GM21528 (cell line): Measurements from ENCODE around the gene FBXO4.
A peak's percentile ranks its signal among the peaks of the same experiment; 100 is the strongest.

ENCODE experiments used
- ATAC-seq: cut with Tn5 transposase; IDR thresholded peaks from one replicate; pipeline ENCODE4 v1.9.1; 2021; ENCODE audit warnings: mild to moderate bottlenecking, moderate library complexity; ENCODE audit not compliant: unreplicated experiment, low FRiP score

FBXO4 gene, protein sequence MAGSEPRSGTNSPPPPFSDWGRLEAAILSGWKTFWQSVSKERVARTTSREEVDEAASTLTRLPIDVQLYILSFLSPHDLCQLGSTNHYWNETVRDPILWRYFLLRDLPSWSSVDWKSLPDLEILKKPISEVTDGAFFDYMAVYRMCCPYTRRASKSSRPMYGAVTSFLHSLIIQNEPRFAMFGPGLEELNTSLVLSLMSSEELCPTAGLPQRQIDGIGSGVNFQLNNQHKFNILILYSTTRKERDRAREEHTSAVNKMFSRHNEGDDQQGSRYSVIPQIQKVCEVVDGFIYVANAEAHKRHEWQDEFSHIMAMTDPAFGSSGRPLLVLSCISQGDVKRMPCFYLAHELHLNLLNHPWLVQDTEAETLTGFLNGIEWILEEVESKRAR

DNA sequence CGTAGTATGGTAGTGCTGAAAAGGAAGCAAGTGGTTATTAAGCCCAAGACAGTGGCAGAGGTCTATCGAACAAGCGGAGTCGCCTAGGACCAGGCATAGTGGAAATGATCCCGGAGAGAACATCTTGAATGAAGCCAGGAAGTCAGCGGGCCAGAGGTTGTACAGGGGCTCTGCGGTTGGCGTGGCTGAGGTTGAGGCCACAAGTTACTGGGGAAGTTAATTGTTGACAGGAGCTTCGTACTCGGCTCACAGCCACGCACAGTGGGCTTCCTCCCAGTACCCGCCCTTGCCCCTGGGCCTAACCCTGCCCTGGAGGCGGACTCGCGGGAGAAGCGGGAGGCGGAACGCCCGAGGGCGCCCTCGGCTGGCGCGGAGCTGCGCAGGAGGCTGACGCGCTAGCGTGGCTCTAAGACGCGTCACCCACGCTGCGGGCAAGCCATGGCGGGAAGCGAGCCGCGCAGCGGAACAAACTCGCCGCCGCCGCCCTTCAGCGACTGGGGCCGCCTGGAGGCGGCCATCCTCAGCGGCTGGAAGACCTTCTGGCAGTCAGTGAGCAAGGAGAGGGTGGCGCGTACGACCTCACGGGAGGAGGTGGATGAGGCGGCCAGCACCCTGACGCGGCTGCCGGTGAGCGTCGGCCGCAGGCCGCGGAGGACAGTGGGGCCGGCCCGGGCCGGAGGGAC lies at the start of gene FBXO4:
FBXO4 (plus strand) TSS at position 410 of the 683 bp plus-strand sequence; CDS start at position 439, 29 bp downstream.
- ATAC-seq = peak; percentile 96

DNA sequence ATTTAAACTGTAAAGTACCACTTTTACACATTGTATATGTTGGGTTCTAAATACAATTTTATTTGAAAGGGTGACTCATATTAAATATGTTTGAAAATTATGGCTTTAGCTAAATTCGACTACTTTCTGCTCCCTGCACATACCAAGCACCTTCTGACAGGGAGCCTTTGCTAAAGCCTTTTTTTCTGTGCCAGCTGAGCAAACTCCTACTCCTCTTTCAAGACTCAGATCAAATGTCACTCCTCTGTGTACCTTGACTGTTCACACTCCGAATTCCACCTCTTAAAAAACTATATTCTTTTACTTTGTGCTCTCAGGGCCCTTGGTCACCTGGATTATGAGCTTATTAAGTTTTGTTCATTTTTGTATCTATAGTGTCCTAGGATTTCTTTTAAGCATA lies 48.4 kb upstream of the FBXO4 start:
- ATAC-seq = no peak

DNA sequence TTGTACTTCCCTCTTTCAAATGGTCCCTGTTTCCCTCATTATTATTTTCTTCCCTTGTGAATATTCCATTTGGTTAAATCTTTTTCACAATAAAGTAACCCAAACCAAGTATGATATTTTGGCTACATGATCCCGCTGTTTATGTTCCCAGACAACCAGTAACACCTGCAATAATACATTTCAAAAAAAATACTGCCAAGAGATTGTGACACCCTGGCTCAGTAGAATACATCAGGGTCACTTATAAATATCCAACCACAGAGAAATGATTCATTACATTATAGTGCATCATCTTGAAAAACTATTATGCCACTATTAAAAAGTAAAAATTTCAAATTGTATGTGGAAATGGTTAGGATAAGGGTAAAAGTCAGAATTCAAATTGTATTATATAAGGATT lies 47.7 kb upstream of the FBXO4 start:
- no peak for ATAC-seq

DNA sequence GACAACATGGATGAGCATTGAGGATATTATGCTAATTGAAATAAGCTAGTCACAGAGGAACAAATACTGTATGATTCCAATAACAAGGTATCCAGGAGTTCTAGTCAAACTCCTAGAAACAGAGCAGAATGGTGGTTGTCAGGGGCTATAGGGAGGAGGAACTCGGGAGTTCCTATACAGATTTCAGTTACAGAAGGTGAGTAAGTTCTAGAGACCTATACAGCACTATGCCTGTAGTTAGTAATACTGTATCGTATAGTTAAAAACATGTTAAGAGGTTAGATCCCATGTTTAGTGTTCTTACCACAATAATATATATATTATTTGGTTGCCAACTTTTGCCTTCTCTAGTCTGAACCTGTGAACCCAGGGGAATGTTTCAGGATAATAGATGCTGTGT lies 46.9 kb upstream of the FBXO4 start:
- peak; percentile 42 for ATAC-seq

DNA sequence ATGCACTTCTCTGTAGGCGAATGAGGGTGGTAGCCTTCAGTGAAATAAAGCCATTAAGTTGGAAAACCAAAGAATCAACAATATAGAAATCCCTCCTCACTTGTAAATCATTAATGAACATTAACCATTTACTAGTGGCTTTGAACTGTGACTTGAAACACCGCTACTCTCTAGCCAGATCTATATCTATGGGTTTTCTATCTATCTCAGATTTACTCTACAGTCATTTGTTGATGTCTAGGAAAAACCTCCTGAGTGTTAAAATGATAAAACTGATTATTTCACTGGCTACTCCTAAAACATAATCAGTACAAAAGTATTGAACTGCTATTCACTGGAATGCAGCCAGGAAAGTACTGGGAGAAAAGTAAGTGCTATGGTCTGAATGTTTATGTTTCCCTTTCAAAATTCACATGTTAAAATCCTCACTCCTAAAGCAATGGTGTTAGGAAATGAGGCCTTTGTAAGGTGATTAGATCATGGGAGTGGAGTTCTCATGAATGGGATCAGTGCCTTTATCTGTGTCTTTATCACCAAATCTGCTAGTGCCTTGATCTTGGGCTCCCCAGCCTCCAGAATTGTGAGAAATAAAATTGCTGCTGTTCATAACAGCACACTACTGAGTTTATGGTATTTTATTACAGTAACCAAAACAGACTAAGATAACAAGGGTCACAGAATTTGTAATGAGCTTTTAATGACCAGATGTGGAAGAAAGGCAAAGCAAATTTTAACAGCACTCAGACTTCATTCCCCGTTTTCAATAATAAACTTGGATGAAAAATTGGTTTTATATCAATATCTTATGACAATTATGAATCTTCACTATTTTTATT lies 46.2 kb upstream of the FBXO4 start:
- peak; percentile 76 for ATAC-seq

DNA sequence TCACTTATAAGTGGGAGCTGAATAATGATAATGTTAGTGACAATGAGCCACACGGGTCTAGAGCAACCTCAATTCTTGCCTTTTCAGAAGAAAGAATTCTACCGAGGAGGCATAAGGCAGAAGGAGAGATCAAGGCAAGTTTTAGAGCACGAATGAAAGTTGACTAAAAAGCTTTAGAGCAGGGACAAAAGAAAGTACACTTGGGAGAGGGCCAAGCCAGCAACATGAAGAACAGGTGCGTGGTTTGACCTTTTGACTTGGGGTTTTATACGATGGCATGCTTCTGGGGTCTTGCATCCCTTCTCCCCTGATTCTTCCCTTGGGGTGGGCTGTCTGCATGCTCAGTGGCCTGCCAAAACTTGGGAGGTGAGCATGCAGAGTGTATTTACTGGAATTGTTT lies 42.3 kb upstream of the FBXO4 start:
- ATAC-seq = no peak

DNA sequence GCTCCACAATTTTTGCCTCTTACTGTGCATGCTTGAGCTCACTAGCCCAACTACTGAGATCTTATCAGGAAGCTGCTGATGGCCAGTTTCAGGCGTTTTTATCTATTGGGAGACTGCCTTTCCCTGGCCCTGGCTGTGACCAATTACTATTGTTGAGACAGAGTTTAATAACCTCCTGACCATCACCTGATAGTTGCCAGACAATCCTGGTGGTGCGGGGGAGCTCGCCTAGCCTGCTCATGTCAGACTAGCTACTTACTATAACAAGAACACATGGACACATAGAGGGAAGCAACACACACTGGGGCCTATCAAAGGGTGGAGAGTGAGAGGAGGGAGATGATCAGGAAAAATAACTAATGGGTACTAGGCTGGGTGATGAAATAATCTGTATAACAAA lies 41.8 kb upstream of the FBXO4 start:
- no peak for ATAC-seq

DNA sequence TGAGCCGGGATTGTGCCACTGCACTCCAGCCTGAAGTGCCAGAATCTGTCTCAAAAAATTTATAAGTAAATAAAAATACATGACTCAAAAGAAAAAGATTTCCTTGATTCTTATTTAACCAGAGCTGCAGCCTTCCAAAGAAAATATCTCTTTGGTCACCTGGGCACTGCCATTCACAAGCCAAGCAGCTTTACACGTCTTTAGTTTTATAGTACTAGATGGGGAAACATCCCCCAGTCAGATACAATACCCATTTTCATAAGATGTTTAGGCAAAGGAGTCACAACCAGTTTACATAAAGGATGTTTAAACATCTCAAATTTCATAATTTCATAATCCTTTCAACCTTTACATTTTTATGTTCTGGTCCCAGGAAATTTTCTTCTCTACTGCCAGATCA lies 41.1 kb upstream of the FBXO4 start:
- no peak for ATAC-seq

DNA sequence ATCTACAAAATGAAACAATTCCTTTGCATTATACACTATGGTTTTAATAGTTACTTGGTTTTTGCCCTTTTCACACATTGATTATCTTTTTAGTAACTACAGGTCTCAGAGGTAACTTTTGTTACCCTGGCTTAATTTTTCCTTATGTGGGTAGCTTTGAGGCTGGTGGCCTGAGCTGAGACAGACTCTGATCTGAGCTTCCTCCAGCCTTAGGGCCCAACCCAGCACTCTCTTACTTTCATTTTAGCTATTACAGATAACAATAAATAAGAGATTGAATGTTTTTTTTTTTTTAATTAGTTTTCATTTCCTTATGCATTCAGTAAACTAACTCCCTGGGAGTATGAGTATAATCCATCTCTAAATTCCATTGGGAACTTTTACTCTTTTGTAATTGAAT lies 39.8 kb upstream of the FBXO4 start:
- no peak for ATAC-seq

DNA sequence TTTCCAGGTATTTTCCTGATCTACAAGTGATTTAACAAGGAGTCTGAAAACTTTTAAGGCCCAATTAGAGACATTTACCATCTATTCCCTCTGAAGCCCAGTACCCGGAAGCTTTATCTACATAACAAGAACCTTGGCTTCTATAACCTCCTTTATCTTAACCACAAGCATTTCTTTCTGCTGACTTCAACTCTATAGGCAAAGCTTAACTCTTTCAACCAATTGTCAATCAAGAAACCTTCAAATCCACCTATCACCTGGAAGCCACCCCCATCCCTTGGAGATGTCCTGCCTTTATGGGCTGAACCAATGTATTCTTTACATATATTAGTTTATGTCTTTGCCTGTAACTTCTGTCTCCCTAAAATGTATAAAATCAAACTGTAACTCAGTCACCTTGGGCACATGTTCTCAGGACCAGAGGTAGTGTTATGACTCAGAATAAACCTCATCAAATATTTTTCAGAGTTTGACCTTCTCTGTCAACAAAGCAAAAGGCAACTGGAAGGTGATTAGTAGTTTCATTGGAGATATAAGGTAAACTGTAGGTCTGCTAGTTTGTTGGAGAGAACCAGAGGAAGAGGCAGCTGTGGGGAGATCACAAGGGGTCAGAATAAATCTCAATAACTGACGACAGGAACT lies 33.9 kb upstream of the FBXO4 start:
- no peak for ATAC-seq

DNA sequence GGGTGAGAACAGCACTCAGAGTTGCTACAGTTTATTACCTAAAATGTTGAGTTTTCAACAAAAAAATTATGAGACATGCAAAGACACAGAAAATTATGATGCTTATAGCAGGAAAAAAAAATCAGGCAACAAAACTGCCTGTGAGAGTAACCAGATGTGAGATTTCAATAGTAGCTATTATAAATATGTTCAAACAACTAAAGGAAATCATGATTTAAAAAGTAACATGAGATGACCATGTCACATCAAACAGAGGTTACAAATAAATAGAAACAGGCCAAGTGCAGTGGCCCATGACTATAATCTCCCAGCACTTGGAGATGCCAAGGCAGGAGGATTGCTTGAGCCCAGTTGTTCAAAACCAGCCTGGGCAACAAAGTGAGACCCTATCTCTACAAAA lies 33.0 kb upstream of the FBXO4 start:
- no peak for ATAC-seq

DNA sequence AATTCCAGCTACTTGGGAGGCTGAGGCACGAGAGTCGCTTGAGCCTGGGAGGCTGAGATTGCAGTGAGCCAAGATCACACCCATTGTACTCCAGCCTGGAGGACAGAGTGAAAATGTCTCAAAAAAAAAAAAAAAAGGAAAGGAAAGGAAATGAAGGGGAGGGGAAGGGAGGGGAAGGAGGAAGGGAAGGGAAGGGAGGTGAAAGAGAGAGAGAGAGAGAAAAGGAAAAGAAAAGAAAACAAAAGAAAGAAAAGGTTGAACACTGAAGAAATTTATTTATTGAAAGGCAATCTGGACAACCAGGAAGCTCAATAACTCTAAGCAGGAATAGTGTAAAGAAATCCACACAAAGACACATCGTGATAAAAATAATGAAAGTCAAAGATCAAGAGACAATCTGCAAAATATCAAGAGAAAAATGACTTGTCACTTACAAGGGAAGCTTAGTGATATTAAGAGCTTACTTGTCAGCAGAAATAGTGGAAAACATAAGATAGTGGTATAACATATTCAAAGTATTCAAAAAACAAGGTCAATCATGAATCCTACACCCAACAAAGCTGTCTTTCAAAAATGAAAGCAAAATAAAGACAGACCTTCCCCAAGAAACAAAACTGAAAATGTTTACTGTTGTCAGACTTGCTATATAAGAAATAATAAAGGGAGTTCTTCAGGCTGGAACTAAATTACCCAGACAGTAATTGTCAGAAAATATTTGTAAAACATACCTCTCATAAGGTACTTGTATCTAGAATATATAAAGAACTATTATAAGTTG lies 31.8 kb upstream of the FBXO4 start:
- no peak for ATAC-seq

DNA sequence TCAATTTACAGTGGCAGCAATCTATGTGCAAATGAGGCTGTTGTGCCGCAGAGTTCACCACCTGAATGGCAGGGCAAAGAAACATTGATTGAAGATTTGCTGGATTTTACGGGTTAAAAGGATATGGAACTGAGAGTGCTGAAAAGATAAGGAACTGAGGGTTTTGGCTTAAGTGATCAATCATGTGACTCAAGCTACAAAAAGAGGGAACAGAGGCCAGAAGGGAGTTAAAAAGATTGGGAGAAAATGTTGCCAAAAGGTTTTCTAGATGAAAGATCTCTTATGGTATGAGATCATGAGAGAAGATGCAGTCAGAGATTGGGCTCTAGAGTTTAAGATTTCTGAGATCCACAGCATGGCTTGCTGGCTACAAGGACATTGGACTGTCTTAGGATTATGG lies 28.9 kb upstream of the FBXO4 start:
- ATAC-seq = no peak

DNA sequence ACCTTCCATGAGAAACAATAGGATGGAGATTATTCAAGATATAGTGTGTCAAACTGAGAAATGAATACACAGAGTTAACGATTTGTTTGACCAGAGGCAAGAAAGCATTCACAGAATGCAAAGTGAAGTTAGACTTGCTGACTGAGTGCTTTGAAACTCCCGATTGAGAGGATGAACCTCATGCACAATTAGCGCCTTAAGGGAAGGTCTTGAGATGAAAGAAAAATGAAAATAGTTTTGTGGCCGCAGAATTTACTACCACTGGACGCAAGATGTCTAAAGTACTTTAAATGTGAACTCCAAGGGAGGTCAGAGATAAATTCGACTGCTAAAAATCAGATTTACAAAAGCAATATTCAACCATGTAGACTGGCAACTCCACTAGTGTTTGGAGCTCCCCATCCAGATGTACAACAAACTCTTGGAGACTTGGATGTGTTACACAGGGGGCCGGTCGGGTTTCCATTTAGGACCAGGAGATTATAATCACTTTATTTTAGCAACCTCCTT lies 21.6 kb upstream of the FBXO4 start:
- ATAC-seq = no peak

DNA sequence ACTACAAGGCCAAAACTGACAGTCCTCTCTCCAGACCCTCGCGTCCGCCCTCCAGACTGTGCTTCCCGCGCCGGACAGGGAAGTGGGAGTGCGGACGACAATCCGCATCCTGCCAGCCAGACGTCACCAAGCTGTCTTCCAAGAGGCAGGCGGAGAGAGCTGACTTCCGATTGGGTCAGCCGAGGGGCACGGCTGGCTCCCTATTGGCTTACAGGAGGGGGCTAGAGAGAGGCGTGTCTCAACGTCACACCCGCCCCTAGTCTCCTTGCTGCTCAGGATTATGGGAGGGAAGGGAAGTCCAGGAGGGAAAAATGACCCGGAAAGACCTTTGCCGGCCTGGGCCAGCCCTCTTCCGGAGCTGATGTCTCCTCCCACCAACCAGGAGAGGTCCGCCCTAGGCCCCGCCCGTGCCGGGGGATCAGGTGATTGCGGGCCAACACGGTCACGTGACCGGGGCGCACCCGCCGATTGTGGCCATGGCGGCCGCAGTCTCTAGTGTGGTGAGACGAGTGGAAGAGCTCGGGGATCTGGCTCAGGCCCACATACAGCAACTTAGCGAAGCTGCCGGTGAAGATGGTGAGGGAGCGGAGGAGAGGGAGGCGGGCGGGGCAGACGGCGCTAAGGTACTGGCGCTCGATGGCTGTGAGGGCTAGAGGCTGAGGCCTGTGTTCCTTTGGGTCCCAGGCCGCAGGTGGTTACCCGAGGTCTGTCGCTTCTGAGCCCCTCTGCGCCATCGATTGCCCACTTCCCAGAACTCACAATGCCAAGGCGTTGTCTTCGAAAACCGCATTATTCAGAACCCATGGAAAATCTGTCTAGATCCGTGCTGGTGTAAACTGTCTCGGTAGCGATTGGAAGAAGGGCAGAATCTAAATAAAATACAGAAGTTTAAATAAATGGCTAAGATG lies 20.9 kb upstream of the FBXO4 start, which contains the start of gene RIMOC1:
RIMOC1 (plus strand) TSS at position 453 of the 908 bp plus-strand sequence; CDS start at position 477, 24 bp downstream.
- peak; percentile 99 for ATAC-seq

DNA sequence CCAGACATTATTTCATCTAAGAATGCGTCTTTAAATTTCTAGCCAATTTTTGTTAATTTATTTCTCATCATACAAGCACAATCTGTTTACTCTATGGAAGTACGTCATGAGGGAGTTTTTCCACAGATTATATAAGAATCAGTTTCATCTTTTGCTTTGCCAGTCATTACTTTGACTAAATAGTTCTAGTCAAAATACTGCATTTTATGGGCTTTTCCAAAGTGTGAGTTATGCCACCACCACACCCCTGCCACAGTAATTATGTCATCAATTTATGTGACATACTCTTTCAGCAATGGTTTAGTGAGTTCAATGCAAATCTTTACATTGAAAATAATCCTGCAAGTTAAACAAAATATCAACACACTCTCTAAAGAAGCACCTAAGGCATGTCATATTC lies 18.9 kb upstream of the FBXO4 start:
- no peak for ATAC-seq

DNA sequence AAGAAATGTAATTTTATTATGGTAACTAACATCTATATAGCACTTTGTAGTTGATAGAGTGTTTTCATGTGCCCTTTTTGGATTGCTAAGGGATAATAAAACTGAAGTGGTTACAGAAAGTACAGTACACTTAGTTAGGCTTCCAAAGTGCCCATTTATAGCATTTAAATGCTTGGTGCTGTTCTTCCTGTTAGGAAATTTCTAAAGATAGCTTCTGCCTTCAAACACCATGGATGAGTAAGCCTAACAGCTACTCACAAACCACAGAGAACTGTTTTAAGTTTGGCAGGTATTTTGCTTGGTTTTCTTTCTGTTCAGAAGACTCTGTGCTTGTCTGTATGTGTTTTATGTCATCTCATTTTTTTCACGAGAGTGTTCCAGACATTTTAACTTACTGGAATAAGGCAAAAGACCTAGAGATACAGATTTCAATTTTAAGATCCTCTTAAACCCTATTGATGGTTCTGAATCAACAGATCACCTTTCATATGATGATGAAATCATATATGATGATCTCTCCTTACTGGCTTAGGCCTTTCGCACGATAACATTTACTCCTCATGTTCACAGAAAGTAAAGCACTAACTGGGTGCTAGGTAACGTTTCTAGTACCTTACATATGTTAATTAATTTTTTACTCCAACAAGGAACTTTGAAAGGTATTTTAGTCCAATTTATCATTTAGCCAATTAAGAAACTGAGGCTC lies 16.6 kb upstream of the FBXO4 start:
- no peak for ATAC-seq

DNA sequence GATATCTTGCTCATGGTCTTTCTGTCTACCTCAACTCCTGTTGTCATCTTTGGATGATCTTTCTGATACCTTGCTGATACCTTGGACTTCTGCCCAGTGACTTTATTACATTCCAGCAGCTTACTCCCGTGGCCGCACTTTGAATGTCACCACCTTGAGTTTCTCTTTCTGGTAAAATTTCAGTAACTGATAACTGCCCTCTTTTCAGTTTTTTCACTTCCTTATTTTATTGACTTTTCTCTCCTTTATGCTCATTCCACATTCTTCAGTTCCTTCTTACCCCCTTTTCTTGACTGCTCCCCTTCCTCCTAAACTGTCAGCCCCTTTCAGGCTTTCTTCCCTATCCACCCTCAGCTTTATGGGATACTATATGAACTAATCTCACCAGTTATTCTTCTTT lies 7.0 kb upstream of the FBXO4 start:
- ATAC-seq = peak; percentile 54
